BE2C (cell line): Measurements from ENCODE around the gene PTX4.
"Not testable (repeated sequence)": the region's sequence is repeated elsewhere in the genome, so short reads cannot be mapped to it uniquely, and the experiment has no call there.

Source experiments
- DNase-seq: peaks from one replicate; pipeline ENCODE4 v3.0.0-alpha.2; 2020
- H3K27me3 ChIP-seq: fragments of 250-450 bp; sonication (Bioruptor Pico); 2 replicates; pipeline ENCODE4 v1.5.1; 2020; ENCODE audit warnings: mild to moderate bottlenecking
- H3K36me3 ChIP-seq: fragments of 250-450 bp; sonication (Bioruptor Pico); 2 replicates; pipeline ENCODE4 v1.5.1; 2020; ENCODE audit warnings: mild to moderate bottlenecking
- H3K4me1 ChIP-seq: fragments of 250-450 bp; sonication (Bioruptor Pico); 2 replicates; pipeline ENCODE4 v1.5.1; 2020
- H3K4me3 ChIP-seq: 2 replicates; pipeline ENCODE4 v1.5.1; 2011; ENCODE audit warnings: low read depth, low read length
- H3K9me3 ChIP-seq: fragments of 250-450 bp; sonication (Bioruptor Pico); 2 replicates; pipeline ENCODE4 v1.5.1; 2020
- TF ChIP-seq, protein P1 (sequence below): IDR thresholded peaks from 2 replicates; pipeline ENCODE4 v1.5.1; 2012; ENCODE audit warnings: mild to moderate bottlenecking, low read depth, low read length

The PTX4 gene

DNA sequence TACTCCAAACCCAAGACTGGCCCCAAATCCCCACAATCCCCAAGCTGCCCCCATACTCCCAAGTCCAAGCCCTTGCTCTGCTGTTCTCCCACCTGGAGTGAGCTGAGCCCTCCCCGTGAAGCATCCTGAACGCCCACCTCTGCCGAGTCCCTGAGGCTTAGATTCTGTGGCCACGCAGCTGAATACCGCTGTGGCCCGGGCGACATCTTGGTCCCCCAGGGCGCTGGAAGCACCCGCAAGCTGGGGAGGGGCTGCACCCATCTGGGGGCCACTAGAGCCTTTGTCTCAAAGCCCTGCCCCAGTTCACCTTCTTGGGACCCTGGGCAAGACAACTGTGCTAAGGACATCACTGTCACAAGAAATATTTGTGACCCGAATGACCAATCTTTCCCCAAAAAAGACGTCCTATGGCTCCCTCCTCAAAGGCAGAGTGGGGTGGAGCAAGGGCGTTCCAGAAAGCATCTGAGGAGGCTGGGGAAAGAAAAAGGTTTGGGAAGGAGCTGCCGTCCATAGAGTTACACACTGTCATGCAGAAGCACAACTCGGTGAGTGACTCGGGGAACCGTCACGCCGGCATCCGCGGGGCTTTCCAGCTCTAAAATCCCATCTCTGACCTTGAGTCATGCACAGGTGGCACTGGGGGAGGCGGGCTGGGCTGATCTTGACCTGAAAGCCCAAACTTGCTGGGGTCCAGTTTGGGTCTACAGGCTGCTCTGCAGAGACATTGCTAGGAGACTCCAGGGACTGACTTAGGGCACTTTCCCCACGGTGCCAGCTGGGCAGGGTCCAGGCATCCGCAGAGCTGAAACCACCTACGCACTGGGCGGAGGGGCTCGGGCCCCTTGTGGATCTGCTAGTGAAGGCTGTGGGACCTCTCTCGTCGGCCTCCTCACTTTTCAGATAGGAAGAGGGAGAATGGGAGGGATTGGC is 6.6 kb downstream of the PTX4 start:
- Histone ChIP-seq H3K4me3 (no peak overlapping the region), H3K27me3 (peaks cover 14% of the 10 kb centered on the region; the same call in 1 of the 2 replicates), H3K9me3 (no peaks in the 10 kb centered on the region; the same call in 1 of the 2 replicates), H3K4me1 (no peaks in the 10 kb centered on the region), H3K36me3 (no peaks in the 10 kb centered on the region)
- TF ChIP-seq, protein P1, sequence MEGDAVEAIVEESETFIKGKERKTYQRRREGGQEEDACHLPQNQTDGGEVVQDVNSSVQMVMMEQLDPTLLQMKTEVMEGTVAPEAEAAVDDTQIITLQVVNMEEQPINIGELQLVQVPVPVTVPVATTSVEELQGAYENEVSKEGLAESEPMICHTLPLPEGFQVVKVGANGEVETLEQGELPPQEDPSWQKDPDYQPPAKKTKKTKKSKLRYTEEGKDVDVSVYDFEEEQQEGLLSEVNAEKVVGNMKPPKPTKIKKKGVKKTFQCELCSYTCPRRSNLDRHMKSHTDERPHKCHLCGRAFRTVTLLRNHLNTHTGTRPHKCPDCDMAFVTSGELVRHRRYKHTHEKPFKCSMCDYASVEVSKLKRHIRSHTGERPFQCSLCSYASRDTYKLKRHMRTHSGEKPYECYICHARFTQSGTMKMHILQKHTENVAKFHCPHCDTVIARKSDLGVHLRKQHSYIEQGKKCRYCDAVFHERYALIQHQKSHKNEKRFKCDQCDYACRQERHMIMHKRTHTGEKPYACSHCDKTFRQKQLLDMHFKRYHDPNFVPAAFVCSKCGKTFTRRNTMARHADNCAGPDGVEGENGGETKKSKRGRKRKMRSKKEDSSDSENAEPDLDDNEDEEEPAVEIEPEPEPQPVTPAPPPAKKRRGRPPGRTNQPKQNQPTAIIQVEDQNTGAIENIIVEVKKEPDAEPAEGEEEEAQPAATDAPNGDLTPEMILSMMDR: no peak
- no peak for DNase-seq

GRCh38 chr16:1478937-1479336 is 9.8 kb downstream of the PTX4 start:
- peaks cover 13% of the 10 kb centered on the region; the same call in 1 of the 2 replicates for H3K27me3 ChIP-seq
- not testable (repeated sequence) for DNase-seq, H3K4me1 ChIP-seq, H3K36me3 ChIP-seq, H3K9me3 ChIP-seq, H3K4me3 ChIP-seq

DNA sequence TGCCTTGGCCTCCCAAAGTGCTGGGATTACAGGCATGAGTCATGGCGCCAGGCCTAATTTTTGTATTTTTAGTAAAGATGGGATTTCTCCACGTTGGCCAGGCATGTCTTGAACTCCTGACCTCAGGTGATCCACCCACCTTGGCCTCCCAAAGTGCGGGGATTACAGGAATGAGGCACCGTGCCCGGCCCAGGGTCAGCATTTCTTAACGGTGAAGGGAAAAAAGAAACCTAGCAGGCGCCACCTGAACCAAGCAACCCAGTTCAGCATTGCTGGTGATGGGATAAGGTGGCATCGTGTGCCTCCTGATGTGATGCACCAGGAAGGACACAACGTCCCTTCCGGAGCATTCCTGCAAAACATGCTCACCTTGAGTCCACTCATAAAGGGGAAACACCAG is 11.7 kb downstream of the PTX4 start:
- TF ChIP-seq, protein P1: no peak
- Histone ChIP-seq H3K36me3 (no peaks in the 10 kb centered on the region), H3K27me3 (no peaks in the 10 kb centered on the region; the same call in 1 of the 2 replicates), H3K9me3 (no peaks in the 10 kb centered on the region; the same call in 1 of the 2 replicates), H3K4me1 (no peaks in the 10 kb centered on the region), H3K4me3 (no peak overlapping the region)
- no peak for DNase-seq

DNA sequence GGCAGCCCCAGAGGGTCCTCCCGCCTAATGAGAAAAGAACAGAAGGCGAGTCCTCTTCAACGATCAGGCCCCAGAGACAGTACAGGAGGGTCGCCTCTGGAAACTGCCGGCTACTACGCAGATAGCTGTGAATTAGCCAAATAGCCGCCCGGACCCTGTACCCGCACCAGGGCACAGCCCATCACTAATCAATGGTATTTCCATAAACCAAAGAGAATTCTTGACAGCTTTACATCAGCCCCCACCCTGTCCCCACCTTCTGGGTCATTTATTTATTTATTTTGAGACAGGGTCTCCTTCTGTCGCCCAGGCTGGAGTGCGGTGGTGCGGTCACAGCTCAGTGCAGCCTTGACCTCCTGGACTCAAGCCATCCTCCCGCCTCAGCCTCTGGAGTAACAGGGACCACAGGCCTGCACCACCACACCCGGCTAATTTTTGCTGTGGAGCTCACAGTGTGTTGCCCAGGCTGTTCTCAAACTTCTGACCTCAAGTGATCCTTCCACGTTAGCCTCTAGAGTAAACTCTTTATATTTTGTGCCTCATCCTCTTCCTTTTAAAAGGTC is 13.1 kb downstream of the PTX4 start:
- H3K4me1 ChIP-seq: no peaks in the 10 kb centered on the region
- H3K4me3 ChIP-seq: peak overlapping the region; percentile 81
- H3K36me3 ChIP-seq: no peaks in the 10 kb centered on the region
- H3K9me3 ChIP-seq: no peaks in the 10 kb centered on the region; the same call in 1 of the 2 replicates
- no peak for DNase-seq
- no peaks in the 10 kb centered on the region for H3K27me3 ChIP-seq
- TF ChIP-seq, protein P1: no peak

DNA sequence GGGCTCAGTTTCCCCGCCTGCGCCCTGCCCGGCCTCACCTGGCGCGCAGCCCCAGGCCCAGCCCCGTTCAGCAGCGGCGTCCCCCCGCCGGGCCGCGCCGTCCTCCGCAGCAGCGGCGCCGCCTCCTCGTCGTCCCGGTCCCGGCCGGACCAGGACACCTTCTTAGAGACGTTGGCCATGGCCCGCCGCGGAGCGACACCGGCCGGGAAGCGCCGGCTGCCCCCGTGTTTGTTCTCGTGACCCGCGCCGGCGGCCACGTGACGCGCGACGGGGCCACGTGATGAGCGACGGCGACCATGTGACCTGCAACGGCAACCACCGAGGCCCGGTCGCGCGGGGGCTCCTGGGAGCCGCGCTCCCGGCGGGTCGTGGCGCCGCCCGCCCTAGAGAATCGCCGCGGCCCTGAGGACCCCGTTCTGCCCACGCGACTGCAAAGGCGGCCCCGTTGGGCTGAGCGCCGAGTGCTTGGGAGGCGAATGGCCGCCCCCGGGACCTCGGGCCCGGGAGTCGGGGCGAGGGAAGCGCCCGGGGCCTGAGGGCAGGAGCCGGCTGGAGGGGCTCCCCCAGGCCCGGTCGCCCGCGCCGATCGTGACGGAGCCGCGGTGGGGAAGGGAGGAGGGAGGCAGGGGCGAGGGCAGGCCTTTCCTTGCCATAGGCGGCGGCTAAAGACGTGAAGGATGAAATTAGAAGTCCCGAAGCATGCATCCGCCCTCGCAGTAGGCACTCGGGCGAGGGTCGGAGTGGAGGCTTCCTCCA is 13.8 kb downstream of the PTX4 start, which contains the start of gene CLCN7:
CLCN7 (minus strand) TSS at position 233 of the 756 bp plus-strand sequence; CDS start at position 179, 54 bp downstream.
- TF ChIP-seq, protein P1: no peak
- Histone ChIP-seq H3K36me3 (no peaks in the 10 kb centered on the region), H3K27me3 (no peaks in the 10 kb centered on the region), H3K9me3 (no peaks in the 10 kb centered on the region; the same call in 1 of the 2 replicates), H3K4me3 (peak within 1 kb of the TSS; percentile 81), H3K4me1 (no peaks in the 10 kb centered on the region)
- peak; percentile 92 for DNase-seq

GRCh38 chr16:1474082-1474795 is 14.5 kb downstream of the PTX4 start:
- DNase-seq: no peak
- no peaks in the 10 kb centered on the region for H3K27me3 ChIP-seq
- TF ChIP-seq, protein P1: no peak
- no peaks in the 10 kb centered on the region; the same call in 1 of the 2 replicates for H3K9me3 ChIP-seq
- no peaks in the 10 kb centered on the region for H3K4me1 ChIP-seq
- H3K36me3 ChIP-seq: no peaks in the 10 kb centered on the region
- peak overlapping the region; percentile 81 for H3K4me3 ChIP-seq
